ENCODE measurements around the gene ALDH4A1. TPM values are rescaled to one million over a fixed set of nuclear protein-coding genes. Genes with fewer than 3 reads are reported as not detected.

The ALDH4A1 gene
- total RNA-seq, 2 experiments from 2014 or later = 6.1 to 7.6 TPM

GRCh38 chr1:18831656-18832055 is 70.7 kb downstream of the ALDH4A1 start:
- intact Hi-C loops (cut with micrococcal nuclease; ENCODE audit: unreplicated experiment) = no loop called here
- POLR2A ChIA-PET = no interaction called here
- CTCF ChIA-PET (ENCODE audit: unreplicated experiment) = no interaction called here

GRCh38 chr1:18830596-18830995 is 71.8 kb downstream of the ALDH4A1 start:
- H3K9me2 ChIP-seq (ENCODE audit: insufficient read depth, low read length) = no peaks in the 10 kb centered on the region
- H3K4me1 ChIP-seq (ENCODE audit: insufficient read depth, low read length, poor library complexity, severe bottlenecking) = no peaks in the 10 kb centered on the region
- no peaks in the 10 kb centered on the region for H3K9me3 ChIP-seq (ENCODE audit: low read length)
- CTCF ChIA-PET (ENCODE audit: unreplicated experiment) = no interaction called here
- intact Hi-C loops (cut with micrococcal nuclease; ENCODE audit: unreplicated experiment) = no loop called here
- no peak for DNase-seq (ENCODE audit: low spot score)
- H3K27ac ChIP-seq (ENCODE audit: low read depth, low read length, poor library complexity, severe bottlenecking) = no peak overlapping the region
- no peaks in the 10 kb centered on the region for H4K20me1 ChIP-seq (ENCODE audit: insufficient read depth, low read length)
- no peak overlapping the region for H2AFZ ChIP-seq (ENCODE audit: low read length)
- no peak overlapping the region for H3K4me3 ChIP-seq (ENCODE audit: low read depth, low read length, poor library complexity, severe bottlenecking)
- POLR2A ChIA-PET = interaction anchor here (0.6 kb wide), 1 partner anchor 463 kb away, joined by 5 read pairs; no protein-coding TSS in a partner anchor
- BruUV-seq (replicated peaks) = no TSS peak
- TF ChIP-seq EZH2phosphoT487 (IDR thresholded peaks at IDR 0.05; ENCODE audit: borderline replicate concordance, low read depth, low read length) (no peak), CTCF (conservative IDR thresholded peaks at IDR 0.05; ENCODE audit: low read length) (no peak)
- no peaks in the 10 kb centered on the region for H3K79me2 ChIP-seq (ENCODE audit: insufficient read depth, low read depth, low read length)
- no peaks in the 10 kb centered on the region for H3K36me3 ChIP-seq (ENCODE audit: insufficient read depth, low read length)
- no peak overlapping the region for H3K4me2 ChIP-seq (ENCODE audit: low read length)

More at GRCh38 chr1:18831656-18832055, 70.7 kb downstream of the ALDH4A1 start:
- Histone ChIP-seq H3K36me3 (ENCODE audit: insufficient read depth, low read length) (no peaks in the 10 kb centered on the region), H3K79me2 (ENCODE audit: insufficient read depth, low read depth, low read length) (no peaks in the 10 kb centered on the region), H4K20me1 (ENCODE audit: insufficient read depth, low read length) (no peaks in the 10 kb centered on the region), H3K4me3 (ENCODE audit: low read depth, low read length, poor library complexity, severe bottlenecking) (no peak overlapping the region), H2AFZ (ENCODE audit: low read length) (no peak overlapping the region), H3K4me2 (ENCODE audit: low read length) (no peak overlapping the region), H3K27ac (ENCODE audit: low read depth, low read length, poor library complexity, severe bottlenecking) (no peak overlapping the region), H3K9me3 (ENCODE audit: low read length) (no peaks in the 10 kb centered on the region), H3K9me2 (ENCODE audit: insufficient read depth, low read length) (no peaks in the 10 kb centered on the region), H3K4me1 (ENCODE audit: insufficient read depth, low read length, poor library complexity, severe bottlenecking) (no peaks in the 10 kb centered on the region)
- no TSS peak for BruUV-seq (replicated peaks)
- no peak for DNase-seq (ENCODE audit: low spot score)
- no peak for TF ChIP-seq EZH2phosphoT487 (IDR thresholded peaks at IDR 0.05; ENCODE audit: borderline replicate concordance, low read depth, low read length)
- no peak for TF ChIP-seq CTCF (conservative IDR thresholded peaks at IDR 0.05; ENCODE audit: low read length)

- H3K4me1 ChIP-seq (ENCODE audit: insufficient read depth, low read length, poor library complexity, severe bottlenecking) = no peaks in the 10 kb centered on the region
- H3K9me3 ChIP-seq (ENCODE audit: low read length) = no peaks in the 10 kb centered on the region
- no peaks in the 10 kb centered on the region for H4K20me1 ChIP-seq (ENCODE audit: insufficient read depth, low read length)
- intact Hi-C loops (cut with micrococcal nuclease; ENCODE audit: unreplicated experiment) = no loop called here
- ChIA-PET POLR2A (interaction anchor here (0.6 to 0.7 kb wide), 2 partner anchors 37 to 697 kb away, joined by 3 read pairs; no protein-coding TSS in a partner anchor), CTCF (ENCODE audit: unreplicated experiment) (no interaction called here)
- BruUV-seq (replicated peaks) = no TSS peak
- no peak overlapping the region for H3K27ac ChIP-seq (ENCODE audit: low read depth, low read length, poor library complexity, severe bottlenecking)
- TF ChIP-seq CTCF (conservative IDR thresholded peaks at IDR 0.05; ENCODE audit: low read length) = no peak
- TF ChIP-seq EZH2phosphoT487 (IDR thresholded peaks at IDR 0.05; ENCODE audit: borderline replicate concordance, low read depth, low read length) = no peak
- no peaks in the 10 kb centered on the region for H3K79me2 ChIP-seq (ENCODE audit: insufficient read depth, low read depth, low read length)
- H3K9me2 ChIP-seq (ENCODE audit: insufficient read depth, low read length) = no peaks in the 10 kb centered on the region
- no peak overlapping the region for H2AFZ ChIP-seq (ENCODE audit: low read length)
- no peak overlapping the region for H3K4me2 ChIP-seq (ENCODE audit: low read length)
- H3K4me3 ChIP-seq (ENCODE audit: low read depth, low read length, poor library complexity, severe bottlenecking) = no peak overlapping the region
- DNase-seq (ENCODE audit: low spot score) = no peak
- H3K36me3 ChIP-seq (ENCODE audit: insufficient read depth, low read length) = no peaks in the 10 kb centered on the region
Observed at GRCh38 chr1:18829671-18830070, 72.7 kb downstream of the ALDH4A1 start.
